Erythroblast (primary cell): Measurements from ENCODE around the gene MRC2.

Experiments
- GATA1 ChIP-seq: IDR thresholded peaks from 2 replicates; pipeline ENCODE4 v1.6.1; 2011; ENCODE audit warnings: low read depth, mild to moderate bottlenecking, control low read depth, low read length, moderate library complexity
- POLR2A ChIP-seq: IDR thresholded peaks from 2 replicates; pipeline ENCODE4 v1.6.1; 2011; ENCODE audit warnings: mild to moderate bottlenecking, low read length

GRCh38 chr17:62693616-62694409 is 66.3 kb downstream of the MRC2 start:
- TF ChIP-seq POLR2A: no peak
- TF ChIP-seq GATA1: no peak
